Neuronal stem cell (in vitro differentiated cells): ENCODE results near the gene TMEM196.

Experiments used
- DNase-seq: peaks from one replicate; pipeline ENCODE4 v3.0.0-alpha.2; 2013; ENCODE audit warnings: low spot score
- H2AFZ ChIP-seq: one replicate; pipeline ENCODE4 v1.6.1; 2013; ENCODE audit warnings: mild to moderate bottlenecking, low read length, inconsistent platforms
- H2AK5ac ChIP-seq: 2 replicates; pipeline ENCODE4 v1.6.1; 2013; ENCODE audit warnings: low read depth, mild to moderate bottlenecking, inconsistent platforms, low read length, moderate library complexity, mixed read lengths
- H2BK120ac ChIP-seq: 2 replicates; pipeline ENCODE4 v1.6.1; 2013; ENCODE audit warnings: low read depth, mild to moderate bottlenecking, inconsistent platforms, low read length, moderate library complexity, mixed read lengths
- H2BK12ac ChIP-seq: one replicate; pipeline ENCODE4 v1.6.1; 2013; ENCODE audit warnings: low read length, inconsistent platforms
- H2BK15ac ChIP-seq: 2 replicates; pipeline ENCODE4 v1.6.1; 2013; ENCODE audit warnings: mild to moderate bottlenecking, low read length, inconsistent platforms, mixed read lengths
- H2BK5ac ChIP-seq: one replicate; pipeline ENCODE4 v1.6.1; 2013; ENCODE audit warnings: inconsistent platforms, mild to moderate bottlenecking, low read length, moderate library complexity
- H3K14ac ChIP-seq: one replicate; pipeline ENCODE4 v1.6.1; 2013; ENCODE audit warnings: low read length, inconsistent platforms
- H3K18ac ChIP-seq: 2 replicates; pipeline ENCODE4 v1.6.1; 2013; ENCODE audit warnings: low read length, inconsistent platforms
- H3K23ac ChIP-seq: 2 replicates; pipeline ENCODE4 v1.6.1; 2013; ENCODE audit warnings: low read depth, mild to moderate bottlenecking, mixed read lengths, low read length, inconsistent platforms; ENCODE audit not compliant: poor library complexity
- H3K27ac ChIP-seq: replicated peaks from 3 replicates; pipeline ENCODE4 v1.5.1; 2013; ENCODE audit warnings: low read length, inconsistent platforms
- H3K27me3 ChIP-seq, 3 experiments: 2 replicates each; pipeline ENCODE4 v1.6.1; 2013; ENCODE audit warnings: low read length in 3 of 3, mild to moderate bottlenecking in 2 of 3, inconsistent platforms in 1 of 3, low read depth in 1 of 3, mixed read lengths in 1 of 3, moderate library complexity in 1 of 3; ENCODE audit not compliant: control insufficient read depth in 3 of 3, insufficient read depth in 3 of 3
- H3K36me3 ChIP-seq, 2 donors: replicated peaks in 1 of 2; 2 replicates each; pipeline ENCODE4 v1.6.1; 2013; ENCODE audit warnings: low read length in 2 of 2; ENCODE audit not compliant: control insufficient read depth in 2 of 2, insufficient read depth in 2 of 2
- H3K4ac ChIP-seq: 2 replicates; pipeline ENCODE4 v1.6.1; 2013; ENCODE audit warnings: inconsistent platforms, mild to moderate bottlenecking, low read length, moderate library complexity
- H3K4me1 ChIP-seq, 2 donors: 1 replicate in 1 of 2; 2 replicates in 1 of 2; pipeline ENCODE4 v1.6.1; 2013; ENCODE audit warnings: low read length in 2 of 2, low read depth in 1 of 2; ENCODE audit not compliant: control insufficient read depth in 2 of 2, insufficient read depth in 1 of 2
- H3K4me2 ChIP-seq: one replicate; pipeline ENCODE4 v1.6.1; 2013; ENCODE audit warnings: mild to moderate bottlenecking, low read length, inconsistent platforms; ENCODE audit not compliant: insufficient read depth, poor library complexity, severe bottlenecking
- H3K4me3 ChIP-seq, 2 donors: 2 replicates each; pipeline ENCODE4 v1.5.1; 2013; ENCODE audit warnings: low read length in 2 of 2, mild to moderate bottlenecking in 2 of 2, inconsistent platforms in 1 of 2, moderate library complexity in 1 of 2
- H3K79me1 ChIP-seq: one replicate; pipeline ENCODE4 v1.6.1; 2013; ENCODE audit warnings: low read depth, mild to moderate bottlenecking, inconsistent platforms, low read length, moderate library complexity
- H3K9ac ChIP-seq: one replicate; pipeline ENCODE4 v1.6.1; 2013; ENCODE audit warnings: mild to moderate bottlenecking, low read depth, low read length, inconsistent platforms; ENCODE audit not compliant: poor library complexity
- H3K9me3 ChIP-seq, 2 donors: replicated peaks in 1 of 2; 2 replicates each; pipeline versions ENCODE3 to v1.6.1; 2013; ENCODE audit warnings: low read length in 2 of 2, mild to moderate bottlenecking in 2 of 2, inconsistent platforms in 1 of 2, low read depth in 1 of 2, mixed read lengths in 1 of 2, moderate library complexity in 1 of 2; ENCODE audit not compliant: control insufficient read depth in 2 of 2, insufficient read depth in 1 of 2
- H4K8ac ChIP-seq: one replicate; pipeline ENCODE4 v1.6.1; 2013; ENCODE audit warnings: low read depth, mild to moderate bottlenecking, inconsistent platforms, low read length, moderate library complexity
- H4K91ac ChIP-seq: one replicate; pipeline ENCODE4 v1.6.1; 2013; ENCODE audit warnings: low read length, low read depth, mild to moderate bottlenecking, inconsistent platforms; ENCODE audit not compliant: poor library complexity
- WGBS, 2 donors: extraction: QIAGEN DNeasy Blood & Tissue Kit; methylation state at CpG; one replicate each; pipeline ENCODE4 v1.1.7; 2013; ENCODE audit warnings: missing lambda C conversion rate in 2 of 2, mixed read lengths in 1 of 2; ENCODE audit not compliant: insufficient read length in 2 of 2, insufficient replicate concordance in 1 of 2; ENCODE audit errors: extremely low coverage in 2 of 2; 5-methylcytosine and 5-hydroxymethylcytosine counted together

Gene TMEM196

DNA sequence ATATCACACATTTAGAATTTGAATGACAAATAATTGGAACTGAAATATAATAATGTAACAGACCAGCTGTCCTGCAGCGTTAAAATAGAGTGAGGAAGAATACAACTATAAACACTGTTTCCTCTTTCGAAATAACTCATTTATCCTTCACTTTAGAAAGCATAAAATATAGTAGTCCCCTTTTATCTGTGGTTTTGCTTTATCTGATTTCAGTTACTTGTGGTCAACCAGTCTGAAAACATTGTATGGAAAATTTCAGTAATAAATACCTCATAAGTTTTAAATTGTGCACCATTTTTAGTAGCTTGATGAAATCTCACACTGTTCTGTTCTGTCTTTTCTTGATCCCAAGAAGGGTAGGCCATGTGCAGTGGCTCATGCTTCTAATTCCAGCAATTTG lies 96.2 kb downstream of the TMEM196 start:
- Histone ChIP-seq H3K18ac (no peak overlapping the region), H3K14ac (no peak overlapping the region), H3K27ac (no peak overlapping the region), H3K9me3 (no peaks in the 10 kb centered on the region), H3K79me1 (no peaks in the 10 kb centered on the region), H3K27me3 (no peaks in the 10 kb centered on the region), H3K36me3 (no peaks in the 10 kb centered on the region), H4K8ac (no peak overlapping the region), H2BK15ac (no peak overlapping the region), H4K91ac (no peak overlapping the region), H2AK5ac (no peak overlapping the region), H3K23ac (no peak overlapping the region), H2BK120ac (no peak overlapping the region), H3K4me1 (no peaks in the 10 kb centered on the region), H2BK5ac (no peak overlapping the region), H2BK12ac (no peak overlapping the region), H3K4me3 (no peak overlapping the region), H2AFZ (no peak overlapping the region), H3K9ac (no peak overlapping the region), H3K4ac (no peak overlapping the region), H3K4me2 (no peak overlapping the region)
- no peak for DNase-seq
- no CpG with 5 or more reads among the region's 2 CpGs for WGBS, 2 donors

DNA sequence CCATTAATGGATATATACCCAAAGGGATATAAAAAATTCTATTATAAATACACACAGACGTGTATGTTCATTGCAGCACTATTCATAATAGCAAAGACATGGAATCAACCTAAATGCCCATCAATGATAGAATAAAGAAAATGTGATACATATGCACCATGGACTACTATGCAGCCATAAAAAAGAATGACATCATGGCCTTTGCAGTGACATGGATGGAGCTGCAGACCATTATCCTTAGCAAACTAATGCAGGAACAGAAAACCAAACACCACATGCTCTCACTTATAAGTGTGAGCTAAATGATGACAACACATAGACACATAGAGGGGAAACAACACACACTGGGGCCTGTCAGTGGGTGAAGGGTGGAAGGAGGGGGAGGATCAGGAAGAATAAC lies 97.6 kb downstream of the TMEM196 start:
- Histone ChIP-seq H3K9ac (no peak overlapping the region), H3K4me2 (no peak overlapping the region), H3K14ac (no peak overlapping the region), H3K4me3 (no peak overlapping the region), H2BK120ac (no peak overlapping the region), H2AK5ac (no peak overlapping the region), H4K91ac (no peak overlapping the region), H3K27ac (no peak overlapping the region), H3K23ac (no peak overlapping the region), H3K79me1 (no peaks in the 10 kb centered on the region), H2BK15ac (no peak overlapping the region), H3K4me1 (no peaks in the 10 kb centered on the region), H2BK12ac (no peak overlapping the region), H3K36me3 (no peaks in the 10 kb centered on the region), H3K27me3 (no peaks in the 10 kb centered on the region), H3K9me3 (no peaks in the 10 kb centered on the region), H3K4ac (no peak overlapping the region), H3K18ac (no peak overlapping the region), H2BK5ac (no peak overlapping the region), H4K8ac (no peak overlapping the region), H2AFZ (no peak overlapping the region)
- WGBS, 2 donors = no CpG with 5 or more reads among the region's 1 CpG
- DNase-seq = no peak

DNA sequence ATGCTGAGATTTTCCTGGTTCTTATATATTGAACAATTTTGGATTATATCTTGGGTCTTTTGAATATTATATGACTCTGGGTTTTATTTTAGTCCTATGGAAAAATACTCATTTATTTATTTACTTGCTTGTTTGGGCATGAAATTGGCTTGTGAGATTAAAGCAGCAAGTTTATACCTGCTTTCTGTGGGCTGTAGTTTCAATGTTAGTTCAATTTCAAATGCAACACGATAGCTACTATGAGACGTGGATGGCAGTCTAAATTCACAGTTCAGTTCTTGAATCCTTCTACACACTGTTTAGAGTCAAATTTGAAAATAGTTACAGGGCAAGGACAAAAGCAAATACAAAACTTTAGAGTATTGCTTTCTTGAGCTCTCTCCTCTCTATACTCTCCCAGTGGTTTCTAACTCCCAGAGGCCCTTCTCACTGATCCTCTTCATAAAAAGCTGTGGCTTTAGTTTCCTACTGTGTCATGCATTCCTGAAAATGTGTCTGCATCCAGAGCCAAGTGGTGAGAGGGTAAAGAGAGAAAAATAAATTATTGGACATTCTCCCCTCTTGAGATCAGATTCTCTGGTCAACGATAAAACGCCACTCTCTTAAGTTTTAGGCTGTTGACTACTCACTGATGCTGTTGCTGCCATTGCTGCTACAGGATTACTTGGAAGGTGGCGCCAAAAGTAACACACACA lies 99.0 kb downstream of the TMEM196 start:
- Histone ChIP-seq H3K4me2 (no peak overlapping the region), H2AK5ac (no peak overlapping the region), H2BK120ac (no peak overlapping the region), H3K9ac (no peak overlapping the region), H3K14ac (no peak overlapping the region), H3K27me3 (no peaks in the 10 kb centered on the region), H3K23ac (no peak overlapping the region), H4K91ac (no peak overlapping the region), H3K18ac (no peak overlapping the region), H2BK5ac (no peak overlapping the region), H3K36me3 (no peaks in the 10 kb centered on the region), H3K4ac (no peak overlapping the region), H3K9me3 (no peaks in the 10 kb centered on the region), H3K4me3 (no peak overlapping the region), H4K8ac (no peak overlapping the region), H2AFZ (no peak overlapping the region), H3K27ac (no peak overlapping the region), H3K4me1 (no peaks in the 10 kb centered on the region), H2BK12ac (no peak overlapping the region), H2BK15ac (no peak overlapping the region), H3K79me1 (no peaks in the 10 kb centered on the region)
- no CpG with 5 or more reads among the region's 5 CpGs for WGBS, 2 donors
- no peak for DNase-seq

DNA sequence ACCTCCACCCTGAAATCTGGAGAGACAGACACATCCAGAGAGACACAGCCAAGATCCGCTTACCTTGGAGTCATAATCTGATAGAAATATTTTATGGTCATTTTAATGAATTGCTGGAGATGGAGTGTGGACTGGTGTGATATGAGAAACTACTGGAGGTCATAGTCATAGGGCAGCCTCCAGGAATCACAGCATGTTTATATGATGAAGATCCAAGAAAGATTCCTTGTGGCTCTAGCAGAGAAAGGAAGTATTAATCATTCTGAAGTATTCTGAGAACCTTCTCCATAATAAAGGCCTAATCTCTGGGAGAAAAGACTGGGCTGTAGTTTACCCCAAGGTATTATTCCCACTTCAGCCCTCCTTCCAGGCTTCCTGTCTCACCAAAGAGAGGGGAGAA lies 102.6 kb downstream of the TMEM196 start:
- H2BK120ac ChIP-seq = no peak overlapping the region
- no peak overlapping the region for H2AK5ac ChIP-seq
- no peak overlapping the region for H2BK12ac ChIP-seq
- H3K27ac ChIP-seq = no peak overlapping the region
- H4K8ac ChIP-seq = no peak overlapping the region
- no peaks in the 10 kb centered on the region for H3K79me1 ChIP-seq
- H3K4me3 ChIP-seq = no peak overlapping the region
- no CpG with 5 or more reads among the region's 1 CpG for WGBS, 2 donors
- H3K36me3 ChIP-seq = no peaks in the 10 kb centered on the region
- no peak for DNase-seq
- no peaks in the 10 kb centered on the region for H3K4me1 ChIP-seq
- H2AFZ ChIP-seq = no peak overlapping the region
- H3K4me2 ChIP-seq = no peak overlapping the region
- H3K18ac ChIP-seq = no peak overlapping the region
- no peak overlapping the region for H3K23ac ChIP-seq
- no peak overlapping the region for H2BK5ac ChIP-seq
- H3K9ac ChIP-seq = no peak overlapping the region
- no peak overlapping the region for H2BK15ac ChIP-seq
- H4K91ac ChIP-seq = no peak overlapping the region
- H3K4ac ChIP-seq = no peak overlapping the region
- no peaks in the 10 kb centered on the region for H3K9me3 ChIP-seq
- no peaks in the 10 kb centered on the region for H3K27me3 ChIP-seq
- no peak overlapping the region for H3K14ac ChIP-seq
